GM18951 (cell line): ENCODE results near the gene GLS.
"Not testable (repeated sequence)": the region's sequence is repeated elsewhere in the genome, so short reads cannot be mapped to it uniquely, and the experiment has no call there.

Source experiments
- POLR2A ChIP-seq: IDR thresholded peaks from 4 replicates; pipeline ENCODE4 v1.6.1; 2011; ENCODE audit warnings: mild to moderate bottlenecking; ENCODE audit not compliant: insufficient read length, insufficient read depth; ENCODE audit errors: extremely low read depth
- in situ Hi-C: fragments of 300-500 bp; cut with MboI; formaldehyde crosslinking; loops from one replicate; pipeline ENCODE4 v1.12.0; 2022; ENCODE audit warnings: low sequenced_read_pairs, mixed read lengths, inconsistent platforms; ENCODE audit not compliant: unreplicated experiment

GLS gene

DNA sequence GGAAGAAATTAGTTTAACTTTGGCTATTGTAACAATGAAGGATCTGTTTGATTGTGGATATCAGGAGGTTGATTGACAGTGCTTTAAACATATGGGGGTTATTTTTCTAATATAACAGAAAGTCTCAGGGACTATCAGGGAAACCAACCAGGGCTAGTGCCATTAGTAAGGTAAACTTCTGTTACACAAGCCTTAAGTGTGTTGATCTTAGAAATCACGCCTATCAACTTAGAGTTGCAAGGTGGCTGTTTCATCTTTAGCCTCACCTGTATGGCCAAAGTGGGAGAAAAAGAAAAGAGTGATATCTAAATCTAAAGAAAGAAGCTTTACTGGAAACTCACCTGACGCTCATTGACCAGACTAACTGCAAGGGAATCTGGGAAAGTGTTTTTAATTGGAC lies 62.1 kb downstream of the GLS start:
- TF ChIP-seq POLR2A = no peak
- in situ Hi-C loops = no loop called here

DNA sequence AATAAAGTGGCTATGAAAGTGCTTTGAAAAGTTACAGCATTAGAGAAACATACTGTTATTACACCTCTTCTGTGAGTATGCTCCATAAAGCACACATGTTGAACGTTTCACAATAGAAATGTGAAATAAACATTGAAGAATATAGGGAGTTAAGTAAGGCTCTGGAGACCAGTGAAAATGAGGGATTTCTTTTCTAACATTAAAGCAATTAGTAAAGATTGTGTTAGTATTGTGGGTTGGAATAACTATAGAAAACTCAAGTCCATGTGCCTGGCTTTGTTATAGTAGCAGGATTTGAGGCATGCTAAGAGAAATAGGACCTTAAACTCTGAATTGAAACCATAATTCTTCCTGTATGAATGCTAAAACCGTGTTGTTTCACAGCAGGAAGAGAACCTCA lies 63.1 kb downstream of the GLS start:
- in situ Hi-C loops = no loop called here
- TF ChIP-seq POLR2A = no peak

- in situ Hi-C loops = no loop called here
- no peak for TF ChIP-seq POLR2A
These were observed 66.5 kb downstream of the GLS start for GRCh38 chr2:190947141-190947540.

DNA sequence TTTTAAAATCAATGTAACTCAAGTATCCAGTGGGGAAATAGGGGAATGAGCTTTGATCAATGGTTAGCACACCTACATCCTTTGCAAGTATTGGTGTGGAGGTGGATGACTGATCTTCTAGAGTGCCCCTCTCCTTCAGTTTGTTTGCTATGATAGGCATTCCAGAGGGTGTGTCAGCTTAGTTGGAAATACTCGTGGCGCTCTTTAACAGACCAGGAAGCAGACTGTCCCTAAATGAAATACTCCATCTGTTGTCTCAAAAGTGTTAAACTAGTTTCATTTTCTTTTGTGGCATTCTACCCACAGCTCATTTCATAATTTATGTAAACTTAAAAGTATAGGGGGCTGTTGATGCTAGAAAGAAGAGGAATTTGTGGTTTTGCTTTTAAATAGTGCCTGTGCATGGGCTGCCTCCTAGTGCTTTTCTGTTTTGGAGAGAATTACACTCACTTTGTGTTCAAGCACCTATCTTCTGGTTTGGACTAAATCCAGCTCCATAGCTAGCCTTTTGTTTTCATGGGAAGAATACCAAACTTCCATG lies 67.2 kb downstream of the GLS start:
- in situ Hi-C loops = no loop called here
- no peak for TF ChIP-seq POLR2A

GRCh38 chr2:190948671-190949070 lies 68.0 kb downstream of the GLS start:
- in situ Hi-C loops = no loop called here
- no peak for TF ChIP-seq POLR2A

- TF ChIP-seq POLR2A = no peak
- in situ Hi-C loops = no loop called here
These were observed 70.0 kb downstream of the GLS start for GRCh38 chr2:190950566-190950991.

DNA sequence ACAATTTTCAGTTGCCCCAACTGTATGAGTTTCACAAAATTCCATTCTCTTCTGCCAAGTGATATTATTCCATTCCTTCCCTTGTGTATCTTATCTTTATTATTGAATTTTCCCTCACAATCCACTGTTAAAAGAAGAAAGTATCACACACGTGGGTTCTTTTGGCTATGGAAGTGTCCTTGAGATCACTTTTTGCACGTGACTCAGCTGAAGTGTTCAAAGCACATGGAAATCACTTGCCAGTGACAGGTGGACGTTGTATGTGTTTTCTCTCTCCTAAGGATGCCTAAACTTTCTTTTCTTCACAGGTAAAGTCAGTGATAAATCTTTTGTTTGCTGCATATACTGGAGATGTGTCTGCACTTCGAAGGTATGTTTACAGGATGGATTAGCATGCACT lies 72.6 kb downstream of the GLS start:
- no peak for TF ChIP-seq POLR2A
- in situ Hi-C loops = no loop called here

GRCh38 chr2:190959911-190960788 lies 79.5 kb downstream of the GLS start:
- in situ Hi-C loops = no loop called here
- TF ChIP-seq POLR2A = peak; percentile 46

DNA sequence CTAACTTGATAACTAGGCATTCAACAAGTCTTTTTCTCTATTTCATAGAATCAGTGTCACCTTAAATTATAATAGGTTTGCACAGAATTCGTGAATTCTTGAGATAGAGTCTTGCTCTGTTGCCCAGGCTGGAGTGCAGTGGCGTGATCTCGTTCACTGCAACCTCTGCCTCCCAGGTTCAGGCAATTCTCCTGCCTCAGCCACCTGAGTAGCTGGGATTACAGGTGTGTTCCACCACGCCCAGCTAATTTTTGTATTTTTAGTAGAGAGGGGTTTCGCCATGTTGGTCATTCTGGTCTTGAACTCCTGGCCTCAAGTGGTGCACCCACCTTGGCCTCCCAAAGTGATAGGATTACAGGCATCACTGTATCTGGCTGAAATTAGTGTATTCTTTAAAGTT lies 80.5 kb downstream of the GLS start:
- in situ Hi-C loops = not testable (repeated sequence)

GRCh38 chr2:190961918-190962487 lies 81.4 kb downstream of the GLS start:
- TF ChIP-seq POLR2A = peak; percentile 28
- in situ Hi-C loops = no loop called here

- TF ChIP-seq POLR2A = peak; percentile 14
- in situ Hi-C loops = no loop called here
These were observed 82.5 kb downstream of the GLS start for GRCh38 chr2:190963088-190963487.

- peak; percentile 37 for TF ChIP-seq POLR2A
- in situ Hi-C loops = no loop called here
These were observed 83.7 kb downstream of the GLS start for GRCh38 chr2:190964170-190964795.

DNA sequence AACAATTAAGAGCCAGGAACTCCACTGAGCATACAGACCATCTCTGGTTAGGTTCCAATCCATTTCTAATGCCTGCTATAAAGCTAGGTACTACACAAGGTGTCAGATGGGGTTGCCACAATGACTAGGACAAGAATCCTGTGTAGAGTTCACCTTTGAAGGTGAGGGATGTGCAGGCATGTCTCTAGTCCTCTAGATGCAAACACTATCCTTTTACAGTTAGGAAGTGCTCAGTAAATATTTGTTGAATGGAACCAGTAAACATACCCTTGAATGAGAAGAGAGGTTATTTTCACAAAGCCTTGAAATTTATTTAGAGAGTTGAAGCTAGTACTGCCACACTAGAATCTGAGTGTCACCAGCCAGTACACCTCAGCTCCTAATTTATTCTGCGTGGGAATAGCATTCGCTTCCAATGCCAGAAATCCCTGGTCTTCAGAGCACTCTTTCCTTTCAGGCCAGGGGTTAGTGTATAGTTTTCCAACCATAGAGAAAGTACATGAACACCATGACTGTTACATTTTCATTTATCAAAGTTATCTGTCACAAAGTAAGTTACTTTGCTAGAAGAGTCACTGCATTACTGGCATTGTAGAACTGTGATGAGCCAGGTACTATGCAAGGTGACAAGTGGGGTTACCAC lies 85.1 kb downstream of the GLS start:
- TF ChIP-seq POLR2A = no peak
- in situ Hi-C loops = no loop called here

DNA sequence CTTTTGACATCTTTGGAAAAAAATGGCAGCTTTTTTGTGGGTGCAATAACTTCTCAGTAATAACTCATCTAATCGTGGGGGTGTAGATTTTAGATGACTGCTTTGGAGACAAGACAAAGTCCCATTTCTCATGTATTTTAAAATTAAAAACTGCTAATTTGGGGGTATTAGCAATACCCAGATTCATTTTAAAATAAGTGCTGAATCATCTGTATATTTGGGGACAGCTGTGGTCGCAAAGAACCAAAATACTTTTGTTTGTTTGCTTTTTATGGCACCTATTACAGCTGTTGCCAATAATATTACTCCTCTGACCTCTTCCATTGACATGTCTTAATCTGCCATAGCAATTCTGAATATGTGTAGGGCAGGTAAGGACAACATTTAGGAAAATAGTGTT lies 87.9 kb downstream of the GLS start:
- no peak for TF ChIP-seq POLR2A
- in situ Hi-C loops = no loop called here

- TF ChIP-seq POLR2A = no peak
- in situ Hi-C loops = no loop called here
These were observed 89.5 kb downstream of the GLS start for GRCh38 chr2:190970160-190970559.
